GM23338 (cell line): ENCODE results near the gene SPRY4. TPM values are rescaled to one million over a fixed set of nuclear protein-coding genes. Genes with fewer than 3 reads are reported as not detected.
A peak's percentile ranks its signal among the peaks of the same experiment; 100 is the strongest.

Source experiments
- ATAC-seq: fragments of 200-7000 bp; cut with Tn5 transposase; 3 replicates; pipeline ENCODE4 v1.9.1; 2020
- DNase-seq: peaks from one replicate; pipeline ENCODE4 v3.0.0-alpha.2; 2015; ENCODE audit warnings: low spot score
- H2AFZ ChIP-seq: fragments of 200-600 bp; sonication (generic); 2 replicates; pipeline ENCODE4 v1.8.0; 2016; ENCODE audit warnings: antibody characterized with exemption, mild to moderate bottlenecking, moderate library complexity
- H3F3A ChIP-seq: fragments of 200-600 bp; sonication (generic); replicated peaks from 2 replicates; pipeline ENCODE4 v1.8.0; 2017; ENCODE audit warnings: antibody characterized with exemption, mixed run types, low read depth
- H3K27ac ChIP-seq: fragments of 200-600 bp; sonication (generic); 2 replicates; pipeline ENCODE4 v1.6.1; 2016; ENCODE audit warnings: low read depth
- H3K27me3 ChIP-seq: fragments of 200-600 bp; sonication (generic); 2 replicates; pipeline ENCODE4 v1.8.0; 2016; ENCODE audit warnings: mild to moderate bottlenecking, mixed run types, moderate library complexity; ENCODE audit not compliant: insufficient read depth
- H3K36me3 ChIP-seq: fragments of 200-600 bp; sonication (generic); 2 replicates; pipeline ENCODE4 v1.8.0; 2016; ENCODE audit warnings: mild to moderate bottlenecking; ENCODE audit not compliant: insufficient read depth
- H3K4me1 ChIP-seq: fragments of 200-600 bp; sonication (generic); 2 replicates; pipeline ENCODE4 v1.8.0; 2016; ENCODE audit warnings: mild to moderate bottlenecking, moderate library complexity; ENCODE audit not compliant: insufficient read depth
- H3K4me2 ChIP-seq: fragments of 200-600 bp; sonication (generic); 2 replicates; pipeline ENCODE4 v1.7.1; 2017; ENCODE audit warnings: mixed run types
- H3K4me3 ChIP-seq: fragments of 200-600 bp; sonication (generic); 2 replicates; pipeline ENCODE4 v1.6.1; 2016; ENCODE audit warnings: mixed run types
- H3K79me2 ChIP-seq: fragments of 200-600 bp; sonication (generic); replicated peaks from 2 replicates; pipeline ENCODE4 v1.8.0; 2017; ENCODE audit warnings: mild to moderate bottlenecking; ENCODE audit not compliant: insufficient read depth
- H3K9me2 ChIP-seq: fragments of 200-600 bp; sonication (generic); 2 replicates; pipeline ENCODE4 v1.8.0; 2017; ENCODE audit not compliant: insufficient read depth
- H4K20me1 ChIP-seq: fragments of 200-600 bp; sonication (generic); replicated peaks from 2 replicates; pipeline ENCODE4 v1.8.0; 2017; ENCODE audit warnings: mild to moderate bottlenecking; ENCODE audit not compliant: insufficient read depth
- H3K27ac Mint-ChIP-seq: 2 replicates; pipeline ENCODE4 v1.8.0; 2020; ENCODE audit warnings: inconsistent platforms, mild to moderate bottlenecking, moderate library complexity, mixed read lengths
- H3K27me3 Mint-ChIP-seq: 3 replicates; pipeline ENCODE4 v1.8.0; 2022; ENCODE audit warnings: low read depth, mild to moderate bottlenecking, moderate library complexity, mixed read lengths, inconsistent platforms; ENCODE audit not compliant: insufficient read depth, poor library complexity
- H3K36me3 Mint-ChIP-seq: 3 replicates; pipeline ENCODE4 v1.8.0; 2021; ENCODE audit warnings: low read depth, mild to moderate bottlenecking, inconsistent platforms, moderate library complexity, mixed read lengths
- H3K4me1 Mint-ChIP-seq: 3 replicates; pipeline ENCODE4 v1.8.0; 2020; ENCODE audit warnings: mild to moderate bottlenecking, inconsistent platforms, mixed read lengths
- H3K4me3 Mint-ChIP-seq: 3 replicates; pipeline ENCODE4 v1.8.0; 2021; ENCODE audit warnings: moderate library complexity, mild to moderate bottlenecking, inconsistent platforms, mixed read lengths
- H3K9me3 Mint-ChIP-seq: 3 replicates; pipeline ENCODE4 v1.8.0; 2020; ENCODE audit warnings: moderate library complexity, mild to moderate bottlenecking, inconsistent platforms, mixed read lengths
- EZH2 ChIP-seq: fragments of 200-600 bp; sonication (generic); IDR thresholded peaks from one replicate; pipeline ENCODE4 v1.8.0; 2017; ENCODE audit warnings: antibody characterized with exemption, mild to moderate bottlenecking, low read depth; ENCODE audit not compliant: unreplicated experiment
- POLR2AphosphoS5 ChIP-seq: IDR thresholded peaks from 2 replicates; pipeline ENCODE4 v1.6.1; 2016; ENCODE audit warnings: antibody characterized with exemption, low read depth
- STAT1 ChIP-seq: IDR thresholded peaks from one replicate; pipeline ENCODE4 v1.6.1; 2016; ENCODE audit warnings: antibody characterized with exemption; ENCODE audit not compliant: unreplicated experiment
- ZNF114 ChIP-seq: fragments of 250-450 bp; sonication (Bioruptor Pico); IDR thresholded peaks from 2 replicates; pipeline ENCODE4 v1.5.0; 2020; ENCODE audit warnings: mild to moderate bottlenecking, moderate library complexity
- polyA plus RNA-seq: library from polyadenylated mRNA; unstranded; fragments of >200 nt; fragmentation: Nextera tagmentation; extraction: Ambion mirVana; gene quantifications from 2 replicates; pipeline ENCODE4 v1.2.1, GENCODE V29; 2016
- total RNA-seq: library from RNA; depleted of rRNA; stranded (reverse); fragments of >200 nt; shearing (Covaris generic); gene quantifications from 2 replicates; pipeline ENCODE4 v1.2.3, GENCODE V29; 2014
- TF ChIP-seq, protein P1 (sequence below): IDR thresholded peaks from one replicate; pipeline ENCODE4 v1.6.1; 2018; ENCODE audit warnings: antibody characterized with exemption; ENCODE audit not compliant: unreplicated experiment
- TF ChIP-seq, protein P2 (sequence below): IDR thresholded peaks from 2 replicates; pipeline ENCODE4 v1.6.1; 2016; ENCODE audit warnings: antibody characterized with exemption

SPRY4 gene
- total and polyA plus RNA-seq, 2 experiments from 2014 or later = 70.6 to 240 TPM

GRCh38 chr5:142314109-142314508 lies 10.7 kb downstream of the SPRY4 start:
- Histone ChIP-seq H3F3A (peaks cover 78% of the 10 kb centered on the region), H4K20me1 (peaks cover 98% of the 10 kb centered on the region)

GRCh38 chr5:142313682-142314081 lies 11.1 kb downstream of the SPRY4 start:
- no peak overlapping the region; the same call in 1 of the 2 replicates for H3K27ac Mint-ChIP-seq
- DNase-seq (no peak), ATAC-seq (no peak)
- peaks cover 100% of the 10 kb centered on the region for H3K79me2 ChIP-seq
- peak overlapping the region; percentile 47; the same call in 2 of the 3 replicates for H3K4me3 Mint-ChIP-seq
- peak overlapping the region; percentile 26; the same call in 1 of the 2 replicates for H3K4me3 ChIP-seq
- H3K4me1 ChIP-seq = peaks cover 86% of the 10 kb centered on the region
- peaks cover 24% of the 10 kb centered on the region for H3K27me3 Mint-ChIP-seq
- H3K4me2 ChIP-seq = 0 out of 2 replicates have a peak overlapping the region, but pooled peaks have one; percentile 38
- H3F3A ChIP-seq = peaks cover 82% of the 10 kb centered on the region
- H3K9me2 ChIP-seq = no peaks in the 10 kb centered on the region
- no peak overlapping the region for H2AFZ ChIP-seq
- peaks cover 98% of the 10 kb centered on the region for H4K20me1 ChIP-seq
- no peaks in the 10 kb centered on the region; the same call in 2 of the 3 replicates for H3K9me3 Mint-ChIP-seq
- peaks cover 99% of the 10 kb centered on the region for H3K36me3 Mint-ChIP-seq
- no peaks in the 10 kb centered on the region for H3K27me3 ChIP-seq
- no peak overlapping the region for H3K27ac ChIP-seq
- peaks cover 83% of the 10 kb centered on the region for H3K36me3 ChIP-seq
- TF ChIP-seq STAT1 (no peak), EZH2 (no peak), ZNF114 (no peak)
- H3K4me1 Mint-ChIP-seq = peaks cover 92% of the 10 kb centered on the region

More at GRCh38 chr5:142314109-142314508, 10.7 kb downstream of the SPRY4 start:
- Mint-ChIP-seq H3K27me3 (peaks cover 19% of the 10 kb centered on the region), H3K4me3 (peak overlapping the region; percentile 47; the same call in 2 of the 3 replicates), H3K36me3 (peaks cover 99% of the 10 kb centered on the region), H3K9me3 (no peaks in the 10 kb centered on the region; the same call in 2 of the 3 replicates), H3K4me1 (peaks cover 96% of the 10 kb centered on the region), H3K27ac (no peak overlapping the region; the same call in 1 of the 2 replicates)
- Histone ChIP-seq H3K27ac (no peak overlapping the region), H2AFZ (no peak overlapping the region), H3K9me2 (no peaks in the 10 kb centered on the region), H3K36me3 (peaks cover 82% of the 10 kb centered on the region), H3K4me3 (0 out of 2 replicates have a peak overlapping the region, but pooled peaks have one; percentile 26), H3K79me2 (peaks cover 100% of the 10 kb centered on the region), H3K4me1 (peaks cover 88% of the 10 kb centered on the region), H3K27me3 (no peaks in the 10 kb centered on the region), H3K4me2 (0 out of 2 replicates have a peak overlapping the region, but pooled peaks have one; percentile 32)
- DNase-seq = no peak
- ATAC-seq = peak; percentile 41
- TF ChIP-seq, protein P1, sequence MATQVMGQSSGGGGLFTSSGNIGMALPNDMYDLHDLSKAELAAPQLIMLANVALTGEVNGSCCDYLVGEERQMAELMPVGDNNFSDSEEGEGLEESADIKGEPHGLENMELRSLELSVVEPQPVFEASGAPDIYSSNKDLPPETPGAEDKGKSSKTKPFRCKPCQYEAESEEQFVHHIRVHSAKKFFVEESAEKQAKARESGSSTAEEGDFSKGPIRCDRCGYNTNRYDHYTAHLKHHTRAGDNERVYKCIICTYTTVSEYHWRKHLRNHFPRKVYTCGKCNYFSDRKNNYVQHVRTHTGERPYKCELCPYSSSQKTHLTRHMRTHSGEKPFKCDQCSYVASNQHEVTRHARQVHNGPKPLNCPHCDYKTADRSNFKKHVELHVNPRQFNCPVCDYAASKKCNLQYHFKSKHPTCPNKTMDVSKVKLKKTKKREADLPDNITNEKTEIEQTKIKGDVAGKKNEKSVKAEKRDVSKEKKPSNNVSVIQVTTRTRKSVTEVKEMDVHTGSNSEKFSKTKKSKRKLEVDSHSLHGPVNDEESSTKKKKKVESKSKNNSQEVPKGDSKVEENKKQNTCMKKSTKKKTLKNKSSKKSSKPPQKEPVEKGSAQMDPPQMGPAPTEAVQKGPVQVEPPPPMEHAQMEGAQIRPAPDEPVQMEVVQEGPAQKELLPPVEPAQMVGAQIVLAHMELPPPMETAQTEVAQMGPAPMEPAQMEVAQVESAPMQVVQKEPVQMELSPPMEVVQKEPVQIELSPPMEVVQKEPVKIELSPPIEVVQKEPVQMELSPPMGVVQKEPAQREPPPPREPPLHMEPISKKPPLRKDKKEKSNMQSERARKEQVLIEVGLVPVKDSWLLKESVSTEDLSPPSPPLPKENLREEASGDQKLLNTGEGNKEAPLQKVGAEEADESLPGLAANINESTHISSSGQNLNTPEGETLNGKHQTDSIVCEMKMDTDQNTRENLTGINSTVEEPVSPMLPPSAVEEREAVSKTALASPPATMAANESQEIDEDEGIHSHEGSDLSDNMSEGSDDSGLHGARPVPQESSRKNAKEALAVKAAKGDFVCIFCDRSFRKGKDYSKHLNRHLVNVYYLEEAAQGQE = peak; percentile 61
- TF ChIP-seq, protein P2, sequence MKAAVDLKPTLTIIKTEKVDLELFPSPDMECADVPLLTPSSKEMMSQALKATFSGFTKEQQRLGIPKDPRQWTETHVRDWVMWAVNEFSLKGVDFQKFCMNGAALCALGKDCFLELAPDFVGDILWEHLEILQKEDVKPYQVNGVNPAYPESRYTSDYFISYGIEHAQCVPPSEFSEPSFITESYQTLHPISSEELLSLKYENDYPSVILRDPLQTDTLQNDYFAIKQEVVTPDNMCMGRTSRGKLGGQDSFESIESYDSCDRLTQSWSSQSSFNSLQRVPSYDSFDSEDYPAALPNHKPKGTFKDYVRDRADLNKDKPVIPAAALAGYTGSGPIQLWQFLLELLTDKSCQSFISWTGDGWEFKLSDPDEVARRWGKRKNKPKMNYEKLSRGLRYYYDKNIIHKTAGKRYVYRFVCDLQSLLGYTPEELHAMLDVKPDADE = no peak
- peak; percentile 49; the same call in 1 of the 2 replicates for TF ChIP-seq POLR2AphosphoS5
